GM12872 (cell line): ENCODE measurements around the gene NUP35.

Experiments used
- TF ChIP-seq, protein P1 (sequence below): IDR thresholded peaks from 3 replicates; pipeline ENCODE4 v1.5.1; 2011; ENCODE audit warnings: low read depth, mild to moderate bottlenecking, low read length, moderate library complexity; ENCODE audit not compliant: insufficient read depth

NUP35 gene

GRCh38 chr2:183195998-183196409, 71.8 kb downstream of the NUP35 start:
- TF ChIP-seq, protein P1, sequence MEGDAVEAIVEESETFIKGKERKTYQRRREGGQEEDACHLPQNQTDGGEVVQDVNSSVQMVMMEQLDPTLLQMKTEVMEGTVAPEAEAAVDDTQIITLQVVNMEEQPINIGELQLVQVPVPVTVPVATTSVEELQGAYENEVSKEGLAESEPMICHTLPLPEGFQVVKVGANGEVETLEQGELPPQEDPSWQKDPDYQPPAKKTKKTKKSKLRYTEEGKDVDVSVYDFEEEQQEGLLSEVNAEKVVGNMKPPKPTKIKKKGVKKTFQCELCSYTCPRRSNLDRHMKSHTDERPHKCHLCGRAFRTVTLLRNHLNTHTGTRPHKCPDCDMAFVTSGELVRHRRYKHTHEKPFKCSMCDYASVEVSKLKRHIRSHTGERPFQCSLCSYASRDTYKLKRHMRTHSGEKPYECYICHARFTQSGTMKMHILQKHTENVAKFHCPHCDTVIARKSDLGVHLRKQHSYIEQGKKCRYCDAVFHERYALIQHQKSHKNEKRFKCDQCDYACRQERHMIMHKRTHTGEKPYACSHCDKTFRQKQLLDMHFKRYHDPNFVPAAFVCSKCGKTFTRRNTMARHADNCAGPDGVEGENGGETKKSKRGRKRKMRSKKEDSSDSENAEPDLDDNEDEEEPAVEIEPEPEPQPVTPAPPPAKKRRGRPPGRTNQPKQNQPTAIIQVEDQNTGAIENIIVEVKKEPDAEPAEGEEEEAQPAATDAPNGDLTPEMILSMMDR = no peak

DNA sequence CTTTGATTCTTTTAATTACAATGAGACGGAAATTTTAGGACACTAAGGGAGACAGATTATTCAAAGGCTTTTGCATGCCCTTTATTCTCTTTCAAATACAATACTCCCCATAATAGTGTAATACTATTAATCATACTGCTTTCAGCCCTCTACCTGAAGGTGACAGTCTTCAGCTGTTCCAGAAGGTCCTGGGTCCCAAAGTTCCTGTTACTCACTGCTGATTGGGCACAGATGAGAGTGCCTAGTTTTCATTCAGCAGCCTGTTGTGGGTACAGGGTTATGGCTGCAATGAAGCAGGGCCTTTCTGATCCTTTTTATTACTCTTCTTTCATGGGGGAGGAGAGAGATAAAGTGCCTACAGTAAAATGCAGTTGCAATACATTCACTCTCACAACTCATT, 80.2 kb downstream of the NUP35 start:
- TF ChIP-seq, protein P1 = no peak

DNA sequence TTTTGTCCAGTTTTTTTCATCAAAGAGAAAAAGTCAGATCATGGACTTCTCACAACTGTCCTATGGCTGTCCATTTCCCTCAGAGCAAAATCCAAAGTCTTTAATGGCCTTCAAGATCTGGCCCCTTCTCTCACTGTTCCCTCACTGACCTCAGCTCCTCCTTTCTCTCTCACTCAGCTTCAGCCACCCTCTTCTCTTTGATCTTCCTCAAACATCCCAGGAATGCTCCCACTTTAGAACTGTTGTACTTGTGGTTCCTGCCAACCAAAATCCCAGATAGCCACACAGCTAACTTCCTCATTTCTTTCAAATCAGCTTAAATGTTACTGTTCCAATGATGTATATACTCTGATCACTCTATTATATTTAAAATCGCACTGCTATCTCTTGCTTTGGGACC, 82.9 kb downstream of the NUP35 start:
- TF ChIP-seq, protein P1 = no peak

DNA sequence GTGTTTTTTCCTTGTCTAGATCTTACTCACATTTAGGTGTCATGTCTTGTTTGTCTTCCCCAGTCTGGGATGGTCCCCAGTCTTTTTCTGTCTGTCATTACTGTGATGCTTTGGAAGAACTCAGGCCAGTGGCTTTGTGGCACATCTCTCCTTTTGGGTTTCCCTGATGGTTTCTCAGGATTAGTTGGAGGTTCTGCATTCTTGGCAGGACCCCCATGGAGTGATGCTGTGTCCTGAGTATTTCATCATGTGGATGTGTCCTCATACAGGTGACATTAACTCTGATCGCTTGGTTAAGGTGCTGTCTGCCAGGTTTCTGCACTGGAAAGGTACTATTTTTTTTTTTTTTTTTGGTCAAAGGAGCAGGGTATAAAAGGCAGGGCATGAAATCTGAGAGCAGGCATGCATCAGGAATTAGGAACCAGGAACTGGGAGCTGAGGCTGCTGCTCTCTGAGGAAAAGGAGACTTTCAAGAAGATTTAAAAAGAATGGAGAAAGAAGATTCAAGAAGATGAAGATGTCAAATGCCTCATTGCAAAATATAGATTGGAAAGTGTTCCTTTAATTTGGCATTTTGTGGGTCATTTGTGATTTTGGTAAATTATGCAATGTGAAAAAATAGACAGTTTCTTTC, 85.3 kb downstream of the NUP35 start:
- TF ChIP-seq, protein P1 = no peak
